ENCODE data around the gene RAX.

Gene RAX

DNA sequence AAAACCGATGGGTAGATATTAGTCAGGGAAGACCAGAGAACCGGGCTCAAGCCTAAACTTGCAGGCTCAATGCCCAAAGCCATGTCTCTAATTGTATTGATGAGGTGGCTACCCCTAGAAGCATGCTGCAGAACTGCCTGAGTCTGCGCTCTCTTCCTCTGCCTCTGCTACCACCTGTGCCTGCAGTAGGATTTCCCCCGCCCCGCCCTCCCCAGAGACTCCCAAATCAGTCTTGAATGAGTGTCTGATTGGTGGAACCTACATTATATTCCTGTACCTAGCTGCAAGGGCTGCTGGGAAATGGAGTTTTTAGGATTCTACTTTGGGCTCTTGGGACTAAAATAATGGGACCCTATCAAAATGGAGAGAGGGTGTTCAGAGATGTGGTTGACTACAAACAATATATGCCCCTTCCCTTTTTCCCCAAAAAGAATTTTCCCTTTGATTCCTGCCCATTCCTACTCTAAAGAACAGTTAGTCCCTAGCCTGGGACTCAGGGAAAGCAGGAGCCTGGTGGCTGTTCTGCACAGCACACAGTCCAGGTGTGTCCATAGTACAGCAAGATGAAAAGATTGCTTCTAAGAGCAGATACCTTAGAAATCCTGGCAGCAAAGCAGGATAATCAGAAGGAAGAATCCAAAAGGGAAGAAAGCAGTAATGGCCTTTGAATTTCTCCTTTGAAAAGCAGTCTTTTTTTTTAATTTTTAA is 40.8 kb downstream of the RAX start:
- H3K4me3 ChIP-seq (ENCODE audit: low read depth, low read length) = no peak overlapping the region
- H3K4me1 ChIP-seq (ENCODE audit: control insufficient read depth, insufficient read depth, low read length) = peaks cover 3% of the 10 kb centered on the region; the same call in 1 of the 2 replicates
- POLR2A ChIA-PET = no interaction called here
- no peaks in the 10 kb centered on the region for H3K9me3 ChIP-seq (ENCODE audit: control insufficient read depth, insufficient read depth, low read depth, low read length)
- CTCF ChIA-PET = interaction anchor here (1.4 kb wide), 1 partner anchor 170 kb away, joined by 4 read pairs; no protein-coding TSS in a partner anchor
- no peaks in the 10 kb centered on the region for H3K36me3 ChIP-seq (ENCODE audit: control insufficient read depth in 2 of 2, insufficient read depth in 1 of 2, low read length in 2 of 2)
- H3K27ac ChIP-seq (ENCODE audit: extremely low read depth, low read depth, low read length) = no peak overlapping the region
- TF ChIP-seq, protein P1, sequence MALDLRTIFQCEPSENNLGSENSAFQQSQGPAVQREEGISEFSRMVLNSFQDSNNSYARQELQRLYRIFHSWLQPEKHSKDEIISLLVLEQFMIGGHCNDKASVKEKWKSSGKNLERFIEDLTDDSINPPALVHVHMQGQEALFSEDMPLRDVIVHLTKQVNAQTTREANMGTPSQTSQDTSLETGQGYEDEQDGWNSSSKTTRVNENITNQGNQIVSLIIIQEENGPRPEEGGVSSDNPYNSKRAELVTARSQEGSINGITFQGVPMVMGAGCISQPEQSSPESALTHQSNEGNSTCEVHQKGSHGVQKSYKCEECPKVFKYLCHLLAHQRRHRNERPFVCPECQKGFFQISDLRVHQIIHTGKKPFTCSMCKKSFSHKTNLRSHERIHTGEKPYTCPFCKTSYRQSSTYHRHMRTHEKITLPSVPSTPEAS (tag by site-specific recombination; IDR thresholded peaks at IDR 0.05) = no peak
- TF ChIP-seq, protein P2, sequence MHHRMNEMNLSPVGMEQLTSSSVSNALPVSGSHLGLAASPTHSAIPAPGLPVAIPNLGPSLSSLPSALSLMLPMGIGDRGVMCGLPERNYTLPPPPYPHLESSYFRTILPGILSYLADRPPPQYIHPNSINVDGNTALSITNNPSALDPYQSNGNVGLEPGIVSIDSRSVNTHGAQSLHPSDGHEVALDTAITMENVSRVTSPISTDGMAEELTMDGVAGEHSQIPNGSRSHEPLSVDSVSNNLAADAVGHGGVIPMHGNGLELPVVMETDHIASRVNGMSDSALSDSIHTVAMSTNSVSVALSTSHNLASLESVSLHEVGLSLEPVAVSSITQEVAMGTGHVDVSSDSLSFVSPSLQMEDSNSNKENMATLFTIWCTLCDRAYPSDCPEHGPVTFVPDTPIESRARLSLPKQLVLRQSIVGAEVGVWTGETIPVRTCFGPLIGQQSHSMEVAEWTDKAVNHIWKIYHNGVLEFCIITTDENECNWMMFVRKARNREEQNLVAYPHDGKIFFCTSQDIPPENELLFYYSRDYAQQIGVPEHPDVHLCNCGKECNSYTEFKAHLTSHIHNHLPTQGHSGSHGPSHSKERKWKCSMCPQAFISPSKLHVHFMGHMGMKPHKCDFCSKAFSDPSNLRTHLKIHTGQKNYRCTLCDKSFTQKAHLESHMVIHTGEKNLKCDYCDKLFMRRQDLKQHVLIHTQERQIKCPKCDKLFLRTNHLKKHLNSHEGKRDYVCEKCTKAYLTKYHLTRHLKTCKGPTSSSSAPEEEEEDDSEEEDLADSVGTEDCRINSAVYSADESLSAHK (tag by site-specific recombination; IDR thresholded peaks at IDR 0.05) = no peak
- TF ChIP-seq ZNF776 (tag by site-specific recombination; IDR thresholded peaks at IDR 0.05; ENCODE audit: borderline replicate concordance) = no peak
- TF ChIP-seq, protein P3, sequence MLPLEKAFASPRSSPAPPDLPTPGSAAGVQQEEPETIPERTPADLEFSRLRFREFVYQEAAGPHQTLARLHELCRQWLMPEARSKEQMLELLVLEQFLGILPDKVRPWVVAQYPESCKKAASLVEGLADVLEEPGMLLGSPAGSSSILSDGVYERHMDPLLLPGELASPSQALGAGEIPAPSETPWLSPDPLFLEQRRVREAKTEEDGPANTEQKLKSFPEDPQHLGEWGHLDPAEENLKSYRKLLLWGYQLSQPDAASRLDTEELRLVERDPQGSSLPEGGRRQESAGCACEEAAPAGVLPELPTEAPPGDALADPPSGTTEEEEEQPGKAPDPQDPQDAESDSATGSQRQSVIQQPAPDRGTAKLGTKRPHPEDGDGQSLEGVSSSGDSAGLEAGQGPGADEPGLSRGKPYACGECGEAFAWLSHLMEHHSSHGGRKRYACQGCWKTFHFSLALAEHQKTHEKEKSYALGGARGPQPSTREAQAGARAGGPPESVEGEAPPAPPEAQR (tag by site-specific recombination; IDR thresholded peaks at IDR 0.05) = no peak
- TF ChIP-seq ZNF660 (tag by site-specific recombination; IDR thresholded peaks at IDR 0.05) = no peak
- TF ChIP-seq ZNF112 (tag by site-specific recombination; IDR thresholded peaks at IDR 0.05) = no peak
- no peak for TF ChIP-seq MYNN (tag by site-specific recombination; IDR thresholded peaks at IDR 0.05; ENCODE audit: borderline replicate concordance)
- no peak for TF ChIP-seq KLF10 (tag by site-specific recombination; IDR thresholded peaks at IDR 0.05)
- TF ChIP-seq ZNF175 (tag by site-specific recombination; IDR thresholded peaks at IDR 0.05) = no peak
- TF ChIP-seq ZNF132 (tag by site-specific recombination; IDR thresholded peaks at IDR 0.05; ENCODE audit: borderline replicate concordance) = no peak
- no peak for TF ChIP-seq IKZF3 (tag by site-specific recombination; IDR thresholded peaks at IDR 0.05)
- TF ChIP-seq, protein P4, sequence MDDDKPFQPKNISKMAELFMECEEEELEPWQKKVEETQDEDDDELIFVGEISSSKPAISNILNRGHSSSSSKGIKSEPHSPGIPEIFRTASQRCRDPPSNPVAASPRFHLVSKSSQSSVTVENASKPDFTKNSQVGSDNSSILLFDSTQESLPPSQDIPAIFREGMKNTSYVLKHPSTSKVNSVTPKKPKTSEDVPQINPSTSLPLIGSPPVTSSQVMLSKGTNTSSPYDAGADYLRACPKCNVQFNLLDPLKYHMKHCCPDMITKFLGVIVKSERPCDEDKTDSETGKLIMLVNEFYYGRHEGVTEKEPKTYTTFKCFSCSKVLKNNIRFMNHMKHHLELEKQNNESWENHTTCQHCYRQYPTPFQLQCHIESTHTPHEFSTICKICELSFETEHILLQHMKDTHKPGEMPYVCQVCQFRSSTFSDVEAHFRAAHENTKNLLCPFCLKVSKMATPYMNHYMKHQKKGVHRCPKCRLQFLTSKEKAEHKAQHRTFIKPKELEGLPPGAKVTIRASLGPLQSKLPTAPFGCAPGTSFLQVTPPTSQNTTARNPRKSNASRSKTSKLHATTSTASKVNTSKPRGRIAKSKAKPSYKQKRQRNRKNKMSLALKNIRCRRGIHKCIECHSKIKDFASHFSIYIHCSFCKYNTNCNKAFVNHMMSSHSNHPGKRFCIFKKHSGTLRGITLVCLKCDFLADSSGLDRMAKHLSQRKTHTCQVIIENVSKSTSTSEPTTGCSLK (tag by site-specific recombination; IDR thresholded peaks at IDR 0.05) = no peak
- TF ChIP-seq HOXD13 (CRISPR knock-in tag; IDR thresholded peaks at IDR 0.05; ENCODE audit: borderline replicate concordance) = no peak
- TF ChIP-seq FEZF1 (tag by site-specific recombination; IDR thresholded peaks at IDR 0.05) = no peak
- no peak for TF ChIP-seq ZNF274 (IDR thresholded peaks at IDR 0.05; ENCODE audit: low read length)
- no peak for TF ChIP-seq ZNF274 (tag by site-specific recombination; IDR thresholded peaks at IDR 0.05; ENCODE audit: borderline replicate concordance)
- TF ChIP-seq, protein P5, sequence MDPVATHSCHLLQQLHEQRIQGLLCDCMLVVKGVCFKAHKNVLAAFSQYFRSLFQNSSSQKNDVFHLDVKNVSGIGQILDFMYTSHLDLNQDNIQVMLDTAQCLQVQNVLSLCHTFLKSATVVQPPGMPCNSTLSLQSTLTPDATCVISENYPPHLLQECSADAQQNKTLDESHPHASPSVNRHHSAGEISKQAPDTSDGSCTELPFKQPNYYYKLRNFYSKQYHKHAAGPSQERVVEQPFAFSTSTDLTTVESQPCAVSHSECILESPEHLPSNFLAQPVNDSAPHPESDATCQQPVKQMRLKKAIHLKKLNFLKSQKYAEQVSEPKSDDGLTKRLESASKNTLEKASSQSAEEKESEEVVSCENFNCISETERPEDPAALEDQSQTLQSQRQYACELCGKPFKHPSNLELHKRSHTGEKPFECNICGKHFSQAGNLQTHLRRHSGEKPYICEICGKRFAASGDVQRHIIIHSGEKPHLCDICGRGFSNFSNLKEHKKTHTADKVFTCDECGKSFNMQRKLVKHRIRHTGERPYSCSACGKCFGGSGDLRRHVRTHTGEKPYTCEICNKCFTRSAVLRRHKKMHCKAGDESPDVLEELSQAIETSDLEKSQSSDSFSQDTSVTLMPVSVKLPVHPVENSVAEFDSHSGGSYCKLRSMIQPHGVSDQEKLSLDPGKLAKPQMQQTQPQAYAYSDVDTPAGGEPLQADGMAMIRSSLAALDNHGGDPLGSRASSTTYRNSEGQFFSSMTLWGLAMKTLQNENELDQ (tag by site-specific recombination; IDR thresholded peaks at IDR 0.05; ENCODE audit: low read depth) = no peak
- TF ChIP-seq ZNF473 (tag by site-specific recombination; IDR thresholded peaks at IDR 0.05) = no peak
- TF ChIP-seq SP7 (tag by site-specific recombination; IDR thresholded peaks at IDR 0.05) = no peak

Data from HEK293 (cell line).